ENCODE measurements around the gene MAN1B1.
A peak's percentile ranks its signal among the peaks of the same experiment; 100 is the strongest.
"Not testable (repeated sequence)": the region's sequence is repeated elsewhere in the genome, so short reads cannot be mapped to it uniquely, and the experiment has no call there.

Gene MAN1B1

DNA sequence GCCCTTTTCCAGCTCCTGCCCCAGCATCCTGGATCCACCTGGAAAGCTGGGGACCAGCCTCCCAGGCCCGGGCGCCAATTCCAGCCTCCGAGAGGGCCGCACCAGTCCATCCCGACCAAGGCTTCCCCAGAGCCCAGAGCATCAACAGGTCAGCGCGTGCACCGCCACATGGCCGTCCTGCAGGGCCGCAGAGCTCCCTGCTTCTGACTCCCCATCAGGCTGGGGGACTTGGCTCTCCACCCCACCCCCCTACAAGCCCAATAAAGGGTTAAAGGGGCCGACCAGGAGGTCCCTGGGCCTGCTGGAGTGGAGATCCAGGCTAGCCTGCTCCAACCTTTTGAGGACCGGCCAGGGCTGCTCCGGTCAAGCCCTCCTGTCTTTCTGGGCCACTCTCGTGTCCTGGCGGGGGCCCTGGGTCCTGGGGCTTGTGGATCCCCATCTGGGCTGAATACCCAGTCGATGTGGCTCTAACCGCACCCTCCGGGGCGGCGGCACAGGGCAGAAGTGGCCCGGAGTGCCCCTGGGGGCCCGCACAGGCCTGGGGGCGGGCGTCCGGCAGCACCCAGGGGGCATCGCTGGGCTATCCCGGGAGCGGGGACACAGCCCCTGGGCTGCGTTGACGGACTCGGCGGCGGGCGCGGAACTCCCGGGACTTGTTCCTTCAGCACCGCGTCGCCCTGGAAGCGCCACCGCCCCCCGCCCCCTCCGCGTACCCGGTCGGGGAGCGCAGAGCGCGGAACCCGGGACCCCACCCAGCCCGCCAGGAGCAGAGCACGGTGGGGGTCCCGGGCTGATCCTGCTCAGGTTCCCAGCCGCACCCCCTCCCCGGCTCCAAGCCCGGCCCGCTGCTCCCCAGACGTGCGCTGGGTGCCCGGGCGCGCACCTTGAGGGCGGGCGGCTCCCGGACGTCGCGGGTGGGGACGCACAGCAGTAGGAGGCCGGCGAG, 33.5 kb upstream of the MAN1B1 start:
- DNase-seq: no peak

DNA sequence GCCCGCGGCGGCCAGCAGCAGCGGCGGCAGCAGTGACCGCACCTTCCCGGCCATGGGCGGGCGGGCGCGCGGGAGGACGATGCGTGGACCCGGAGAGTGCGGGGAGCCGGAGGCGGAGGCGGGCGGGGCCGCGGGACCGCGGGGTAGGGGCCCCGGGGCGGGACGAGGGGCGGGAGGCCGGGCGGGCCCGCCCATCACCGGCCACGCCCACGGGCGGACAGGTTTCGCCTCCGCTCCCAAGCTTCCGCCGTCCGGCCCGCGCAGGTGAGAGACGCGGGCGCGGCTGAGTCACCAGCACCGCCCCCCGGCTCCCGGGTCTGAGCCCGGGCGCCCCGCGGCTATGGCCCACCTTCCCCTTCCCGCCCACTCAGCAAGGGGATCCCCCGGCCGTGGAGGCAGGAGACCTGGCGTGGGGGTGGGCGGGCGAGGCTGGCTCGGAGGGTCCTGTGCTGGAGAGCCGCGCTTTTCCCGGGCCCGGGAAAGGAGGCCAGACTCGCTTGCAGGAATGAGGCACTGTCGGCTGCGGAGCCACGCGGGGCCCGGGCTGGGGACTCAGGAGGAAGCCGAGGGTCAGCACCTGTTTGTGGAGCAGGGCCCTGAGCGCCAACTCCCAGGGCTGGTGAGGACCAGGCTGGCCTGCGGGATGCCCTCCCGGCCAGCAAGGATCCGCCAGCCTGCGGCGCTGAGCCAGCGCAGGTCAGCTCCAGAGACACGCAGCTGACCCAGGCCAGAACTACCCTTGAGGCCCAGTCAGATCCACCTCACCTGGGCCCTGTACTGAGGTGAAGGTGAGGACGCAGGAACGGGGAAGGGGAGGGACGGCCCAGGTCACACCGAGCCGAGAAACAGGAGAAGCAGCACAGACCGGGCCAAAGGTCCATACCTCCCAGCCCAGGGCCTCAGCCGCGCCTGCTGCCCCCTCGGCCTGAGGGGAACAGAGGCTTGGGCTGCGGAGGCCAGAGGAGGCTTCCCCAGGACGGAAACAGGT, 32.5 kb upstream of the MAN1B1 start, which contains the start of gene ENTPD2:
Gene ENTPD2, minus strand, starts transcription at position 118 of the 988 bp plus-strand sequence. Its CDS starts 64 bp downstream, at position 54.
- DNase-seq: no peak

- DNase-seq: no peak
Measured at GRCh38 chr9:137054932-137055384, 31.8 kb upstream of the MAN1B1 start.

DNA sequence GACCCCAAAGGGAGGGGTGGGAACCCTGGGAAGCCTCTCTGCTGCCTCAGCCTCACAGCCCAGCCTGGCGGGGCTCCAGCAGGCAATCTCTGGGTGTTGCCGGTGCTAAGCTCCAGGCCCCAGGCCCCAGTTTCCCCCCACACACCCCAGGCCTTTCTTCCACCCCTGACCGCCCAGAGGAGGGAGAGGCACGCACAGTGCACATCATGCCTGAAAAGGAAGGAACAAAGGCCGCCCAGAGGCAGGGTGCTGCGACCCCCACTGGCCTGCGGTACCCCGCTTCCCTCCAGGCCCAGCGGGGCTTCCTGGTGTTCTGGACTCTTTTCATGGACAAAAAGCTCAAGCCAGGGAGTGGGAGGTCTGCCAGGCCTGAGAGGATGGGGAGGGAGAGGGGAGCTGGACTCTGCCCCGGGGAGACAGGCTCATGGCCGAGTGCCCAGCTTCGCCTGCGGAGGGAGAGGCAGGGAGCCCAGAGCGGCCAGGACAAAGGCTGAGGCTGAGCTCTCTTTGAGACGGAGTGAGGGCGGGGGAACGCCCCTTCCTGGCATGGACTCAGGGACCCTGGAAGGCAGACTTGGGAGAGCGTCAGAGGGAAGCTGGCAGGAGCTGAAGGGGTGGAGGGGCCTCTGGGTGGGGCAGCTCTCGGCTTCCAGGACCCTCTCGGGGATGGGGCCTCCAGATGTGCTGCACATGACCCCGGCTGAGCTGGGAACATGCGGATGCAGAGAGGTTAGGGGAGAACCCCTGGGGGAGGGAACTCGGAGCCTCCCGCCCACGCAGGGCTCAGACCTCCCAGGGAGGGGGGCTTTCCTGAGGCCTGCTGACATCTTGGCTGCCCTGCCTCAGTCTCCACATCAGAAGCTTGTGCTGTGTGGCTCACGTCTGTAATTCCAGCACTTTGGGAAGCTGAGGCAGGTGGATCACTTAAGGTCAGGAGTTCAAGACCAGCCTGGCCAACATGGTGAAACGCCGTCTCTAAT, 31.1 kb upstream of the MAN1B1 start:
- DNase-seq: peak; percentile 73

DNA sequence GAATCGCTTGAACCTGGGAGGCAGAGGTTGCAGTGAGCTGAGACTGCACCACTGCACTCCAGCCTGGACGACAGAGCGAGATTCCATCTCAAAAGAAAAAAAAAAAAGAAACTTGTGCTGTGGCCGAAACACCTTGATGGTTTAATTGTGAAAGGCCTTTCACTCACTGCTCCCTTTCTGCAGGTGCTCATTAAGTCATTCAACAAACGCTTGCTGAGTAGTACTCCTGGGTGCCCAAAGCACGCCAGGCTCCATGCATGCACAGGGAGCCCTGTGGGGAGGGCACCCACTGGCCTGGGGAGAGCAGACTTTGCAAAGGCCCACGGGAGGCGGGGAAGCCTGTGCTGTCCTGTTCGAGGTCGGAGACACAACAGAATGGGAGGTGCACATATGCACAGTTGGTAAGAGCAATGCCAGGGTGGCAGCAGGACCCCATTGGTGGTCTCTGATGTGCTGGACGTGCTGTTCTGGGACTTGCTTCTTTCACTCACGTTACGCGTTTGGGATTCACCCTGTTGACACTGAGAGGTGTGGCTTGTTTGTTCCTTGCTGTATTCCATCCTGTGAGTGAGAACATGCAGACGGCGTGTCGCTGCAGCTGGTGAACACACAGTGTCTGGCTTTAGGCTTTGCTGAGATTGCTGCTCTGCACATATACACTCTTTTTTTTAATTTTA, 29.9 kb upstream of the MAN1B1 start:
- DNase-seq: no peak

- DNase-seq: peak; percentile 37
Measured at GRCh38 chr9:137057545-137057944, 29.2 kb upstream of the MAN1B1 start.

DNA sequence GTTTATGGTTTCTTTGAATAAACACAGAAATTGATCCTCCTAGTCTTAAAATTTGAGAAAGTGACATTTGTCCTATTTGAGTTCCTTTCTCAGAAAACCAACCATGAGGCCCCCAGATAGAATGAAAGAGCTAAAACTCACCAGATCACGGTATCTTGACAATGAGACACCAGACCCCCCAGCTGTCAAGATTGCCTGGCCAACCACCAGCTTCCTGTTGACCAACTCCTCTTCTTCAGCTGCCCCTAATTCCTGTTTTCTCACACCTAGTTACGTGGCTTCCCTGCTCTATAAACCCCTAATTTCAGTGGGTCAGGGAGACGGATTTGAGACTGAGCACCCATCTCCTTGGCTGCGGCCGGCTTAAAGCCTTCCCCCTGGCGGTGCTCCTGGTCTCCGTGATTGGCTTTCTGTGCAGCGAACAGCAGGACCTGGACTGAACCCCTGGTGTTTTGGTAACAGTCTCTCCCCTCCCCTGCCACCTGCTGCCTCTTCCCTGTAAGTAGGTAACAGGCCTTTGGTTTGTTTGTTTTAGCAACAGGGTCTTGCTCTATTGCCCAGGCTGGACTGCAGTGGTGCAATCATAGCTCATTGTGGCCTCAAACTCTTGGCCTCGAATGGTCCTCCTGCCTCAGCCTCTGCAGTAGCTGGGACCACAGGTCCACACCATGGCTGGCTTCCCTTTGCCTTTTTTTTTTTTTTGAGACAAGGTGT, 28.1 kb upstream of the MAN1B1 start:
- DNase-seq: no peak

GRCh38 chr9:137062384-137062783, 24.4 kb upstream of the MAN1B1 start:
- DNase-seq: no peak

GRCh38 chr9:137062798-137063197, 24.0 kb upstream of the MAN1B1 start:
- DNase-seq: not testable (repeated sequence)

DNA sequence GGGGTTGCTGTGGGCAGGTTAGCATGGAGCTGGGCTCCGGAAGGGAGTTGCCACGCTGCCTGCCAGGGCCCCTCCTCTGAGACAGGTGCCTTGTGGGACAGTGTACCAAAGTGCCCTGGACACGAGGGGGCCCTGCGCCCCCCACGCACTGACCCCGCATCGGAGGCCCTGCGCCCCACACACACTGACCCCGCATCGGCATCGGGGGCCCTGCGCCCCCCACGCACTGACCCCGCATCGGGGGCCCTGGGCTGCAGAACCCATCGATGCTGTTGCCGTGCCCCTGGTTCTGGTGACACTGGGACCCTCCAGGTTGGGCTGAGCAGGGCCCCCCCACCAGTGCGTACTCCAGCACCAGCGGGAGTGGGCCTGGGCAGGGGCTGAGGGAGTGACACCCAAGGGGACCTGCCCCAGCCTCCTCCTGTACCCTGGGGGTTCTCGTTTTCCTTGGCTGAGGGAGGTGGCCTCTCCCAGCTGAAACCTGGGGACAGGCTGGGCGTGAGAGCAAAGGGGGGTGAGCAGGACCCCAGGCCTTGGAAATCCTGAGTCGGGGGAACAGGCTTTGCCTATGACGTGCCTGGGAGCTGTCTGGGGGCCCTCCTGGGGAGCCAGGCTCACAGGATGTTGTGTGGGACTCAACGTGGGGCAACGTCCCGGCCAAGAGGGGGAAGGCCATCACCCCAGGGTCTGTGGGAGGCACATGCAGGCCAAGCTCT, 23.3 kb upstream of the MAN1B1 start:
- DNase-seq: no peak

GRCh38 chr9:137064027-137064879, 22.5 kb upstream of the MAN1B1 start:
- no peak for DNase-seq

DNA sequence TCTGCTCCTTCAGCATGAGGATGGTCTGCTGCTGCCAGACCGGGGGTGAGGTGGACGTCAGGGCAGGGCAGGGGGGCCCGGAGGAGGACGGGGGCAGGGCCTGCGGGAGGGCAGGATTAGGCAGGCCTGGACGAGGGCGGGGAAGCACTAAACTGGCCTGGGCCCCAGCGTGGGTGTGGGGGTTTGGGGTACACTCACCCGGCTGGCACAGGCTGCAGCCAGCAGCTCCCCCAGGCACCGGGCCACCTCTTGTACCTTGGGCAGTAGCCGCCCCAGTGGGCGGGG, 22.0 kb upstream of the MAN1B1 start:
- no peak for DNase-seq

GRCh38 chr9:137065336-137065967, 21.3 kb upstream of the MAN1B1 start:
- no peak for DNase-seq

- DNase-seq: no peak
Measured at GRCh38 chr9:137066096-137066861, 20.5 kb upstream of the MAN1B1 start.

DNA sequence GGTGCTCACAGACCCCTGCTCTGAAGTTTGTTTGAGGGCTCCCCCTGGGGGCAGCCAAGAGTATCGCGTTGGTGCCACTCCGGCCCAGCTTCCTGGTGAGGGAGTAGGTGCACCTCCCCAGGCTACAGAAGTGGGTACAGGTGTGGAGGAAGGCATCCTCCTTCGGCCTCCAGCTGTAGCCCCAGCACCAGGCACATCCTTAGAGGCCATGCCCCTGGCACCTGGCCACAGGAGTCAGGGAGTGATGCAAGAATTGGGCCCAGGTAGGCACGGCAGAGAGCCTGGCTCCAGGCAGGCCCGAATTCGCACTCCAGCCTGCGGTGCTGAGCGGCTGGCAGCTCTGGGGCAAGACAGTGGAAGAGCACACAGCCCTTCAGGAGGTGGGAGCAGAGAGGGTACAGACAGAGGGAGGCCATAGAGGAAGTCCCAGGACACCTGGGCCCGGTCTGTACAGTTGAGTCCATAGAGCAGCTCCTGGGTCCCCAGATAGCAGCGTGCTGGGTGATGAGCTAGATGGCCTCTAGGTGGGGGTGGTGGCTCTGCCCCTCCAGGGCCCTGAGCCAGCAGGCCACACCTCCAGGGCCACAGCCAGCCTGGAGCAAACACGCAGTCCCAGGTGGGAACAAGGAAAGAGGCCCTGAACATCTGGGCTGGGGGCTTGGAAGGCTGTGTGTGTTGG, 18.8 kb upstream of the MAN1B1 start:
- DNase-seq: peak; percentile 56

GRCh38 chr9:137068539-137069507, 18.0 kb upstream of the MAN1B1 start:
- DNase-seq: no peak

Measured in NCI-H2029 treated with DMSO at 0.1 percent for 48 hours (cell line).